NOMO-1 (cell line): ENCODE measurements around the gene MRC1.

ENCODE experiments used
- DNase-seq, 2 experiments: peaks; one replicate each; lab custom pipeline; 2025; ENCODE audit not compliant: unreplicated experiment in 2 of 2; lab: John Stamatoyannopoulos, UW

Gene MRC1

GRCh38 chr10:17959870-17960269, 150.7 kb downstream of the MRC1 start:
- no peak for DNase-seq
